HepG2 (cell line): Measurements from ENCODE around the gene PRCD. TPM values are rescaled to one million over a fixed set of nuclear protein-coding genes. Genes with fewer than 3 reads are reported as not detected.

Source experiments
- ATAC-seq: fragments of 200-7000 bp; cut with Tn5 transposase; 3 replicates; pipeline ENCODE4 v1.9.1; 2020; ENCODE audit warnings: mild to moderate bottlenecking, moderate library complexity
- BruUV-seq: library from RNA; stranded (reverse); fragments of 400-500 nt; replicated peaks from 2 replicates; lab custom pipeline; 2021; lab: Mats Ljungman, UMichigan
- CTCF ChIA-PET: fragments of 300-600 bp; formaldehyde crosslinking; extraction: SDS; loops from one replicate; lab custom pipeline; 2021; ENCODE audit warnings: low total read pairs, inconsistent platforms, low intra/inter-chr PET ratio; lab: Yijun Ruan, JAX
- POLR2A ChIA-PET: fragments of 350-600 bp; sonication (Branson Sonifier 250); formaldehyde crosslinking; loops from one replicate; lab custom pipeline; 2020; ENCODE audit warnings: antibody characterized with exemption, inconsistent platforms; lab: Yijun Ruan, JAX
- DNase-seq: peaks from one replicate; pipeline ENCODE4 v3.0.0-alpha.2; 2015; ENCODE audit warnings: low spot score
- FAIRE-seq: peaks from 3 replicates; lab custom pipeline; 2011; peaks lifted over from hg19 to GRCh38; lab: Jason Lieb, UNC
- H2AFZ ChIP-seq: one replicate; pipeline ENCODE4 v1.6.1; 2011; ENCODE audit warnings: low read length, inconsistent platforms
- H3K27ac ChIP-seq: fragments of 300-600 bp; 3 replicates; pipeline ENCODE4 v1.8.0; 2011; ENCODE audit warnings: mixed run types, mild to moderate bottlenecking, mixed read lengths, low read length, inconsistent platforms; ENCODE audit not compliant: insufficient read depth; ENCODE audit errors: extremely low read length
- H3K27me3 ChIP-seq, 2 experiments: fragments of 200-600 bp in 1 of 2; 2 replicates in 1 of 2; 3 replicates in 1 of 2; pipeline versions ENCODE4 v1.6.0 to v1.8.0; 2011; ENCODE audit warnings: low read length in 2 of 2, mild to moderate bottlenecking in 2 of 2, moderate library complexity in 2 of 2, inconsistent platforms in 1 of 2; ENCODE audit not compliant: insufficient read depth in 2 of 2, control insufficient read depth in 1 of 2
- H3K36me3 ChIP-seq, 2 experiments: fragments of 200-600 bp in 1 of 2; replicated peaks in 1 of 2; 2 replicates in 1 of 2; 3 replicates in 1 of 2; pipeline versions ENCODE4 v1.5.1 to v1.8.0; 2011; ENCODE audit warnings: low read length in 2 of 2, inconsistent platforms in 1 of 2; ENCODE audit not compliant: insufficient read depth in 2 of 2, control insufficient read depth in 1 of 2
- H3K4me1 ChIP-seq: 2 replicates; pipeline ENCODE4 v1.5.1; 2012; ENCODE audit warnings: low read length, inconsistent platforms; ENCODE audit not compliant: insufficient read depth
- H3K4me2 ChIP-seq: 2 replicates; pipeline ENCODE4 v1.6.0; 2011; ENCODE audit warnings: low read depth, low read length, inconsistent platforms
- H3K4me3 ChIP-seq, 3 experiments: fragments of 200-600 bp in 1 of 3; sonication (generic), shearing (Covaris generic) in 1 of 3; replicated peaks in 1 of 3; 2 replicates each; pipeline ENCODE4 v1.5.1; 2011 to 2016; ENCODE audit warnings: low read length in 3 of 3, inconsistent platforms in 2 of 3, low read depth in 2 of 3, mild to moderate bottlenecking in 2 of 3, control low read depth in 1 of 3, mixed read lengths in 1 of 3; ENCODE audit not compliant: insufficient read depth in 1 of 3
- H3K79me2 ChIP-seq: one replicate; pipeline ENCODE4 v1.6.1; 2011; ENCODE audit warnings: low read length, inconsistent platforms; ENCODE audit not compliant: insufficient read depth
- H3K9ac ChIP-seq: 2 replicates; pipeline ENCODE4 v1.6.0; 2011; ENCODE audit warnings: mild to moderate bottlenecking, low read depth, low read length, inconsistent platforms; ENCODE audit not compliant: insufficient read depth
- H3K9me3 ChIP-seq: 2 replicates; pipeline ENCODE4 v1.5.1; 2012; ENCODE audit warnings: mild to moderate bottlenecking, low read length
- H4K20me1 ChIP-seq: 2 replicates; pipeline ENCODE4 v1.6.0; 2011; ENCODE audit warnings: inconsistent platforms, mild to moderate bottlenecking, low read length, moderate library complexity; ENCODE audit not compliant: insufficient read depth
- AGO1 ChIP-seq: fragments of 200-400 bp; formaldehyde crosslinking; IDR thresholded peaks from 2 replicates; pipeline ENCODE4 v1.6.1; 2017; ENCODE audit warnings: mild to moderate bottlenecking, low read depth, low read length, moderate library complexity; ENCODE audit not compliant: poor library complexity, severe bottlenecking
- AGO2 ChIP-seq: fragments of 200-400 bp; formaldehyde crosslinking; optimal IDR thresholded peaks from 2 replicates; pipeline ENCODE3; 2017; ENCODE audit warnings: mild to moderate bottlenecking, low read depth, low read length, moderate library complexity
- ATF3 ChIP-seq: sonication (generic); formaldehyde crosslinking; IDR thresholded peaks from 2 replicates; pipeline ENCODE4 v1.4.0; 2020; ENCODE audit warnings: missing genetic modification reagents
- HNRNPL ChIP-seq: fragments of 200-400 bp; formaldehyde crosslinking; IDR thresholded peaks from 2 replicates; pipeline ENCODE4 v1.6.1; 2017; ENCODE audit warnings: mild to moderate bottlenecking, low read depth, low read length
- KDM5B ChIP-seq: sonication (generic); formaldehyde crosslinking; IDR thresholded peaks from 2 replicates; pipeline ENCODE4 v1.4.0; 2020; ENCODE audit warnings: missing genetic modification reagents, mild to moderate bottlenecking, borderline replicate concordance
- MAFK ChIP-seq, 2 experiments: IDR thresholded peaks in 1 of 2; conservative IDR thresholded peaks in 1 of 2; 2 replicates each; pipeline ENCODE4 v1.6.1; 2011; ENCODE audit warnings: improper control_type of control experiment in 2 of 2, low read length in 2 of 2
- NCOA5 ChIP-seq: sonication (generic); formaldehyde crosslinking; IDR thresholded peaks from 2 replicates; pipeline ENCODE4 v1.4.0; 2020; ENCODE audit warnings: missing genetic modification reagents
- RBM22 ChIP-seq: fragments of 200-400 bp; formaldehyde crosslinking; optimal IDR thresholded peaks from 2 replicates; pipeline ENCODE3; 2017; ENCODE audit warnings: mild to moderate bottlenecking, low read length, moderate library complexity
- THAP9 ChIP-seq: sonication (generic); formaldehyde crosslinking; IDR thresholded peaks from 2 replicates; pipeline ENCODE4; 2020; ENCODE audit warnings: missing genetic modification reagents, mild to moderate bottlenecking, borderline replicate concordance
- ZNF276 ChIP-seq: sonication (generic); formaldehyde crosslinking; IDR thresholded peaks from 2 replicates; pipeline ENCODE4 v1.4.0; 2020; ENCODE audit warnings: mild to moderate bottlenecking, low read depth, missing genetic modification reagents
- ZNF343 ChIP-seq: sonication (generic); formaldehyde crosslinking; IDR thresholded peaks from 2 replicates; pipeline ENCODE4 v1.4.0; 2020; ENCODE audit warnings: mild to moderate bottlenecking, missing genetic modification reagents
- ZNF598 ChIP-seq: sonication (generic); formaldehyde crosslinking; IDR thresholded peaks from 2 replicates; pipeline ENCODE4 v1.5.1; 2020; ENCODE audit warnings: mild to moderate bottlenecking, missing genetic modification reagents, borderline replicate concordance
- ZNF670 ChIP-seq: sonication (generic); formaldehyde crosslinking; IDR thresholded peaks from 2 replicates; pipeline ENCODE4 v1.8.0; 2022; ENCODE audit warnings: mild to moderate bottlenecking, missing genetic modification reagents, borderline replicate concordance
- ZNF816 ChIP-seq: sonication (generic); formaldehyde crosslinking; IDR thresholded peaks from 2 replicates; pipeline ENCODE4 v1.8.0; 2022; ENCODE audit warnings: missing genetic modification reagents, mild to moderate bottlenecking, borderline replicate concordance
- WGBS: methylation state at CpG from one replicate; pipeline ENCODE4 v1.1.6; 2017; ENCODE audit warnings: low lambda C conversion rate; 5-methylcytosine and 5-hydroxymethylcytosine counted together
- in situ Hi-C: cut with HindIII; loops from 2 replicates; pipeline ENCODE4 v1.10.0; 2017; ENCODE audit warnings: low pct_unique_long_range_greater_than_20kb; ENCODE audit not compliant: extremely low pct_ligation_motif_present
- intact Hi-C: fragments of 100-400 bp; cut with micrococcal nuclease; formaldehyde crosslinking; loops from one replicate; pipeline ENCODE4 v1.10.0; 2022; ENCODE audit not compliant: unreplicated experiment
- polyA plus RNA-seq, 8 experiments: library from polyadenylated mRNA; depleted of rRNA in 3 of 8; stranded (reverse) in 7 of 8; unstranded in 1 of 8; fragments of >200 nt; fragmentation: Illumina TruSeq in 4 of 8; extraction: Trizol in 4 of 8; gene quantifications; 2 replicates each; pipeline versions ENCODE4 v1.2.1 to v1.2.3, GENCODE V29; 2011 to 2016; ENCODE audit warnings: low read depth in 4 of 8, missing spikeins in 1 of 8, mixed read lengths in 1 of 8; ENCODE audit not compliant: insufficient read depth in 1 of 8
- total RNA-seq, 5 experiments: library from RNA; depleted of rRNA; stranded (reverse); fragments of >200 nt; fragmentation: Illumina TruSeq; extraction: Trizol; gene quantifications; 2 replicates each; pipeline ENCODE4 v1.2.3, GENCODE V29; 2016; ENCODE audit warnings: low read depth in 1 of 5

Gene PRCD
- total and polyA plus RNA-seq, 2 of the 13 experiments (the other 11 are each of a cell fraction or from before 2014, with no cell fraction given): 0.51 TPM; not detected in 1

GRCh38 chr17:76490112-76490710, 49.6 kb upstream of the PRCD start (continued):
- TF ChIP-seq ZNF276 (CRISPR knock-in tag): no peak
- TF ChIP-seq AGO1: peak; percentile 14
- TF ChIP-seq NCOA5 (CRISPR knock-in tag): no peak
- no peak for TF ChIP-seq ZNF598 (CRISPR knock-in tag)
- no peak for TF ChIP-seq ZNF816 (CRISPR knock-in tag)
- TF ChIP-seq MAFK (conservative IDR thresholded peaks at IDR 0.05 in 1 of 2, IDR thresholded peaks at IDR 0.05 in 1 of 2; ENCODE audit: low read length in 2 of 2): no peak

- no peak for DNase-seq
- Histone ChIP-seq H3K9me3 (no peaks in the 10 kb centered on the region), H3K79me2 (no peaks in the 10 kb centered on the region), H3K27me3 (no peaks in the 10 kb centered on the region), H3K36me3 (0 out of 5 replicates have a peak, but pooled peaks cover 1 to 3% of the 10 kb centered on the region in 2 experiments), H4K20me1 (peaks cover 29% of the 10 kb centered on the region; the same call in 1 of the 2 replicates), H3K4me3 (peak overlapping the region in 1 of 3 experiments; percentile 47; a peak in 1 of 6 replicates), H3K27ac (no peak overlapping the region), H3K9ac (no peak overlapping the region), H3K4me2 (peak overlapping the region; percentile 72), H3K4me1 (peaks cover 58% of the 10 kb centered on the region), H2AFZ (no peak overlapping the region)
- ChIA-PET POLR2A (interaction anchor here (0.5 to 12.2 kb wide), 3 partner anchors 9 to 243 kb away, joined by 3 to 252 read pairs (median 3); partner anchors contain the start of gene RHBDF2), CTCF (no interaction called here)
- in situ Hi-C loops (no loop called here), intact Hi-C loops (no loop called here)
- WGBS: 88% methylated on average over 16 of the region's 17 CpGs
- ATAC-seq: peak; percentile 8
- no peak for FAIRE-seq
- no TSS peak for BruUV-seq
- TF ChIP-seq ZNF670 (CRISPR knock-in tag) (no peak), THAP9 (no peak), ZNF343 (0 out of 2 replicates have a peak, but pooled peaks have one; percentile 45), ATF3 (CRISPR knock-in tag) (no peak), AGO2 (peak; percentile 63), HNRNPL (peak; percentile 80; the same call in 1 of the 2 replicates), KDM5B (CRISPR knock-in tag) (0 out of 2 replicates have a peak, but pooled peaks have one; percentile 27), RBM22 (peak; percentile 75)
These were observed 48.3 kb upstream of the PRCD start for GRCh38 chr17:76491271-76492122.
